NCI-H2081 (cell line): Measurements from ENCODE around the gene TBC1D8.
A peak's percentile ranks its signal among the peaks of the same experiment; 100 is the strongest.
"Not testable (repeated sequence)": the region's sequence is repeated elsewhere in the genome, so short reads cannot be mapped to it uniquely, and the experiment has no call there.

Experiments used
- DNase-seq, 2 experiments: peaks; one replicate each; lab custom pipeline; 2025; lab: John Stamatoyannopoulos, UW

Gene TBC1D8

GRCh38 chr2:101064125-101064502, 87.1 kb downstream of the TBC1D8 start:
- DNase-seq = no peak

- no peak for DNase-seq
These were observed 87.6 kb downstream of the TBC1D8 start for GRCh38 chr2:101063352-101064124.

DNA sequence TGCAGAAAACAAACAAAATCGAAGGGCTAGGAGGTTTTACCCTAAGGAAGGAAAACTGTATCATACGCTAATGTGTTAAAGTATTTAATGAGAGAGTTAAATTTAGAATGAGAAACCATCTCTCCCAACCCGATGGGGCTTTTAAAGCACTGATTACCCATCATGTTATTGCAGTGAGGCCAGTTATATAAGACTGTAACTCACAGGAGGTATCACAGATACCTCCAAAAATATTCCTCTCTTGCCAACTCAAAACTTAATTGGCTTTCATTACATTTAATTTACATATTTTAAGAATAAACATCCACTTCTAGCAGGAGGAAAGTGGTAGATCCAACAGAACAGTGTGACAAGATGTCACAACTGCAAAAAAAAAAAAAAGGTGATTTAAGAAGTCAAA, 92.8 kb downstream of the TBC1D8 start:
- DNase-seq = no peak

DNA sequence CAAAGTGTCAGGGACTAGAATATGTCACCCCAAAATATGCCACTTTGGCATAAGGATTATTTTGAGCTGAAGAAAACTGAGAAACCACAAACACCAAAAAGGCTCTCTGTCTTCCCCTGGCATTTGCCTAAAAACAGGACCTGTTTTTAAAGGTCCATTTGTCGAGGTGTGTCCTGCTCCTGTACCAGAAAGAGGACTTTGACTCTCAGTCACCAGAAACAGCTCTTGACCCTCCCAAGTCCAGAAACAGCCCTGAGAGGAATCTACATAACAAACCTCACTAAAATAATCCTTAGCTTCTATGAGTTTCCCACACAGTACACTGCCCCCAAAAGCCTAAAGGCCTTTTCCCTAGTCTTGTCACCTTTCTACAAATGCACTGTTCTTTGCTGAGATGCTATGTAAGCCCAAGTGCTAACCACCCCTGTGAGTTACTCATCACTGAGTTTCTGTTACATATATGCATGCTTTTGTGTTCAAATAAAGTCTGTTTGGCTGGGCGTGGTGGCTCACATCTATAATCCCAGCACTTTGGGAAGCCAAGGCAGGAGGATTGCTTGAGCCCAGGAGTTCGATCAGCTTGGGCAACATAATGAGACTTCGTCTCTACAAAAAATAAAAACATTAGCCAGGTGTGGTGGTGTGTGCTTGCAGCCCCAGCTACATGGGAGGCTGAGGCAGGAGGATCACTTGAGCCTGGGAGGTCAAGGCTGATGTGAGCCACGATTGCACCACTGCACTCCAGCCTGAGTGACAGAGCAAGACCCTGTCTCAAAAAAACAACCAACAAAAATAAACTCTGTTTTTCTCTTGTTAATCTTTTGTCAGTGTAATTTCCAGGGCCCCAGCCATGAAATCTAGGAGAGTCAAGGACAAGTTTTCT, 93.9 kb downstream of the TBC1D8 start:
- no peak for DNase-seq

- no peak for DNase-seq
These were observed 98.1 kb downstream of the TBC1D8 start for GRCh38 chr2:101053117-101053516.

- DNase-seq = no peak
These were observed 99.0 kb downstream of the TBC1D8 start for GRCh38 chr2:101052147-101052546.

DNA sequence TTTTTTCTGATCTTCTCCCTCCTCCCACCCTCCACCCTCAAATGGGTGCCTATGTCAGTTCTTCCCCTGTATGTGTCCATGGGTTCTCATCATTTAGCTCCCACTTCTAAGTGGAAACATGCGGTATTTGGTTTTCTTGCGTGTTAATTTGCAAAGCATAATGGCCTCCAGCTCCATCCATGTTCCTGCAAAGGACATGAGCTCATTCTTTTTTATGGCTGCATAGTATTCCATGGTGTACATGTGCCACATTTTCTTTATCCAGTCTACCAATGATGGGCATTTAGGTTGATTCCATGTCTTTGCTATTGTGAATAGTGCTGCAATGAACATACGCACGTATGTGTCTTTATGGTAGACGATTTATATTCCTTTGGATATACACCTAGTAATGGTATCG, 100.3 kb downstream of the TBC1D8 start:
- not testable (repeated sequence) for DNase-seq

DNA sequence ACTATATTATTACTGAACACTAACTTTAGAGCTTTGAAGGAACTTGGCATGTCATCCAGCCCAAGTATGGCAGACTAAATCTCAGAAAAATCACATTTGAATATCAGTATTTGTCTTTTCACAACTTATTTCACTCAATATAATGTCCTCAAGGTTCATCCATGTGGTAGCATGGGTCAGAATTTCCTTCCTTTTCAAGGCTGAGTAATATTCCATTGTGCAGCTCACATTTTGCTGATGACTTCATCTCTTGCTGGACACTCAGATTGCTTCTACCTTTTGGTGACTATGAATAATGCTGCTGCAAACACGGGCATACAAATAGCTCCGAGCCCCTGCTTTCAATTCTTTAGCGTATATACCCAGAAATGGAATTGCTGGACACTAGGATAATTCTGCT, 102.4 kb downstream of the TBC1D8 start:
- no peak for DNase-seq

GRCh38 chr2:101047774-101048173, 103.4 kb downstream of the TBC1D8 start:
- DNase-seq = no peak

DNA sequence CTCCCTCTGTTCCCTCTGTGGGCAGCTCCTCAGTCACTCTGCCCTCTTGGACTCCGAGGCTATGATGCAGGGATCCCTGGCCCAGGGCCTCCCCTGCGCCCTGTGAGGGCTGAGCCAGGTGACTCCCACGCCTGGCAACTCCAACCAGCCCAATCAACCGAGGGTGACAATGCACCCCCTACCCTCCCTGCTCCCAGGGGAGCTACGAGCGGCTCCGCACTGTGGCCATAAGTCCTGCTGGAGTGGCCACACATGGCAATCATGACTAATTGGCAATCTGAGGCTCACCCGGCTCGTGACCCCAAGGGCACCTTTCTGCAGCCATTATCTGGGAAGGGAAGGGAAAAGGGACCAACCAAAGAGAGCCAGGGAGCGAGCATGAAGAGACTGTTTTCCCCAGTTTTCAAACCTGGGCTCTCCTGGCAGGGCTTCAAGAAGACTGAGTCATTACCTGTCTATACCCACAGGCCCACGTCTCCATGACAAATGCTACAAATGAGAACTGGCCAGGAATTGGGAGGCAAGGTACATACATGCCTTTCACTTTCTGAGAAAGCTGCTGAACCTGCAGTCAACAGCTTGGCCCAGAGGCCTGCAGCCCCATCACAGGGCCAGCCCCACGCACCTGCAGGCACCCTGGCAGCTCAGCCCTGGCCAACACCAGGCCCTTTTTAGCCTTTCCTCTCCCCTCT, 104.0 kb downstream of the TBC1D8 start:
- DNase-seq = no peak

DNA sequence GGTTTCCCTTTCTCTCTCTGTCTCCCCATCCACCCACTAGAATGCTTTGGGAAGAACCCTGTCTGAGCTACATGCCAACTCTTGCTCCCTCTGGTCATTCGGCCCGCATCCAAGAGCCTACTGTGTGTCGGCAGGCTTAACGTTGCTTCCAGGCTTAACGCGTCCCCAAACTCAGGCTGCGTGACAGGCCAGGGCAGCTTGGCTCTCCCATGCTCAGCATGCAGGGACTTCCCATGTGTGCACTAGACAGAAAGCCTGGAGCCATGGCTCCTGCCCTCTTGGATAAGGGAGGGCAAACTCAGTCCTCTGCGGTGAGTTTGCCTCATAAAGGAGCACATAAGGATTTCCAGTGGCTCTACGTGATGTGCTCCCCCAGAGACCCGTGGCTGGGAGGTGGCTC, 105.9 kb downstream of the TBC1D8 start:
- no peak for DNase-seq

GRCh38 chr2:101041413-101041812, 109.8 kb downstream of the TBC1D8 start:
- no peak for DNase-seq

DNA sequence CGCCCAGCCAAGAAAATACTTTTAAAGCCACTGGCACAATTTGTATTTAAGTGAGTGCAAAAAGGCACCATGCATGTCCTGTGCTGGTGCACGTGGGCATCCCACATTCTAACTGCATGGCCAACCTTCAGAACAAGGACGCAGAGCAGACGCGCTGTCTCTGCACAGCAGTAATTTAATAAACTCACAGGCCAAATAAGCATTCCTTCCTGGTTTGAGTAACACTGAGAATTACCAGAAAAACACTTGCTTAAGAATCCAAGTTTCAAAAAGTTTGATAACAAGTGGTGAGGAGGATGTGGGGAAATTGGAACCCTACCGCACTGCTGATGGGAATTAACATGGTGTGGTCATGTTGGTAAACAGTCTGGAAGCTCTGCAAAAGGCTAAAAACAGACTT, 110.4 kb downstream of the TBC1D8 start:
- no peak for DNase-seq

GRCh38 chr2:101040072-101040471, 111.1 kb downstream of the TBC1D8 start:
- no peak for DNase-seq

DNA sequence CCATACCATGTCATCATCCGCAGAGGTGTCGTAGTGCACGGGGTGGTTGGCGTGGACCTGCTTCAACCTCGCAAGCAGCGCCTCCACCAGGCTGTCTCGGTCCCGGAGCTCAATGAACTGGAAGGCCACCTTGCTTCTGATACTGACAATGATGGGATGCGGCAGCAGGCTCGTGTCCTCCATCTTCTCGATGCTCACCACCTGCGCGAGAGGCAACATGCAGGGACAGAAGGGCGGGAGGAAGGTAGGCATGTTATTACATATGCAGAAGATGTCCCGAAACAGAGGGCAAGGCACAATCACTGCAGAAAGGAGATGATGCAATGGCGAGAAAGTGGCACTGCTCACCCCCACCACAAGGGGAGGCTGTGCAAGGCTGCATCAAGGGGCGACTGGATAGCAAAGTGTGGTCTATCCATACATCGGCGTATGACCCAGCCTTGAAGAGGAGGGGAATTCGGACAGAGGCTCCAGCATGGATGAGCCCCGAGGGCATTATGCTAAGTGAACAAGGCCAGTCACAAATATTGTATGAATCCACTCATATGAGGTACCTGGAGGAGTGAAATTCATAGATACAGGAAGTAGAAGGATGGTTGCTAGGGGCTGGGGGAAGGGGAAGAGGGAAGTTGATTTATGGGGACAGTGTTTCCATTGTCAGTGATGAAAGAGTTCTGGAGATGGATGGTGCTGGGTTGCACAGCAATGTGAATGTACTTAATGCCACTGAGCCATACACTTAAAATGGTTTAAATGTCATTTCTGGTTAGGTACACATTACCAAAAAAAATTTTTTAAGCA, 112.5 kb downstream of the TBC1D8 start:
- no peak for DNase-seq

DNA sequence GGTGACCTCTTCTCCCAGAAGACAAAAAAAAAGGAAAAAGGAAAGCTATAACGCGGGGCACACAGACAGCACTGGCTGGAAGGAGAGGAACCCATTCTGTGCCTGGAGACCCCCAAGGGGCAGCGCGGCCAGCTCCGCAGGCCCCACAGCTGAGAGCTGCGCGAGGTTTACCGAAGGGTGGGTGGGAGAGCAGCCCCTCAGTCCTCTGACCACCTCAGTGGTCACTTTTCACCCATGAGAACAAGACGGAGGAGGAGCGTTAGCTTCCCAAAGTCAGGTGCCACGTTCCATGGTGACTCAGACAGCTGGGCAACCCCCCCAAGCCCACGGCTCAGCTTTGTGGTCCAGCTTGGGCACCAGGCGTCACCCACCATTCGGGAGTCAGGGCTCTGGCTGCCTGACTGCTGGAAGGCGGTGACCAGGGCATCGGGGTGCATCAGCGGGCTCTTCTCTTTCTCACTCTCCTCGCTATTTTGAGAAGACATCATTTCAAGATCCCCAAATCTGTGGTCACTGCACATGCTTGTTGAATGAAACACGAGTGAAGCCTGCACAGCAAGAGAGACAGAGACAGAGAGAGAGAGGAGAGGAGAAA, 113.9 kb downstream of the TBC1D8 start:
- no peak for DNase-seq

- peak in 1 of 2 experiments; percentile 27 for DNase-seq
These were observed 114.6 kb downstream of the TBC1D8 start for GRCh38 chr2:101036562-101036961.

DNA sequence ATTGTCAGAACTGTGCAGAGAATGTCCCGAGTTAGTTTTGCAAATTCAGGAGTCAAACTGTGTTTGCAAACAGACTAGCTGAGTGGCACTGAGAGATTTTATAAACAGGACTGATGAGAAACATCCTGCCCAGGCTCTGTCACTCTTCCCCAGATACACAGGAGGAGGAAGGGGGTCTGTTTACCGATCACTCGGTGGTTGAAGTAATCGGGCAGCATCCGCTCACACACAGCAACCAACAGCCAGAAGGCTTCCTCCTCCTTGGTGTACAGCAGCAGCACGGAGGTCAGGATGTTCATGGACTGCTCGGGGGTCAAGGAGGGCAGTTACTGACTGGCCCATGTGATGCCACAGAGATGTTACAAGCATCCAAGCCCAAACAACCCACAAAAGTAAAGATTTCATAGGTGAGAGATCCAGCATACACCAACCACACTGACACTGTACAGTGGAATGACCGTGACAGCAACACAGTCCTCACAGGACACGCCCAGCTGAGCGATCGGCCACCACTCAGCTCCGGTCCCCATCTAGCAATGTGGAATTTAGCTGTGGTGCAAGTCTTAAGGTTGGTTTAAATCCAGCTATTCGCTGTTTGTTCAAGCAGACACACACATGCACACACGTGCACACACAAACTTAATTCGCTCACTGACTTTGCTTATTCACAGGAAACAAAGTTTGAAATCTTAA, 119.0 kb downstream of the TBC1D8 start:
- no peak for DNase-seq

DNA sequence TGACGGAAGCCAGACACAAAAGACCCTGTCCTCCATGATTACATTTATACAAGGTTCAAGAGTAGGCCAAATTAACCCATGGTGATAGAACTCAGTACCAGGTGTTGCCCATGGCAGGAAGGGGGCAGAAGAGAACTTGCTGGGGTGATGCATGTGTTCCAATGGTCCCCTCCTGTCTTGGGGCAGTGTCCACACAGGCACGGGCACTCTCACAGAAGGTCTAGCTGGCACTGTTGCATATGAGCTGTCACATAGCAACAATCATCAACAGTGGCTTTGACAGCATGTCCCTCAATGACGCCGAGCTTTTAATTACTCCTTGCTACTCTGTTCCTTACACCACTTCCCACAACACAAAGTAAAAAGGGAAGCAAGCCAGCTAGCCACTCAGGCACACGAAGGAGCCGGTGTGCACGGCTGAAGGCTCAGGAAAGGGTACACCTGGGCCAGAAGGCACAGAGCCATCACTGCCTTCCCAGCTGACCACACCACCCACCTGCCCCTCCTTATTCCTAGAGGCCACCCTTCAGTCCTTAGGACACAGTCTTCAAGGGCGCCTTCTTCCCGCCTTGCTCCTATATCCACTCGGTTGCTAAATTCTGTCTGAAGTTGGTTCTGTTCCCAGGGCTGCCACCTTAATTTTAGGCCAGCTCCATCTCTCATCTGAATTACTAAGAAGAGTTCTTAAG, 120.2 kb downstream of the TBC1D8 start:
- DNase-seq = no peak

DNA sequence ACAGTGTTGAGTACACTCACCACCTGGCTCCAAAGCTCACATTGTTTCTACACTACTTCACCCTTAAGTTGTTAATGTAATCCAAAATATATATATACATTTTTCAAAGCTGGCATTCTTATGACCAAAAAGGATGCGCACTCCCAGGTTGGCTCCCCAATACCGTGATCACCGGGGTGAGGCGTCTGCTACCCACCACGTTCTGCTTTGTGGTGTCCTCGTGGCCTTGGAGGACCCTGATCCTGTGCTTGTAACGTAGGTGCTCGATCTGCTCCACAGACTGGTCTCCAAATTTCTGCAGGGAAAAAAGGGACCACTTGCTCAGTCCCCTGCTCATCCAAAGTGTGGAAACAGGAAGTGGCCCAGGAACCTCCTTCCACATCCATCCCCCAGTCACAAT, 123.3 kb downstream of the TBC1D8 start:
- no peak for DNase-seq
